SU-DHL-6 (cell line): ENCODE data around the gene ARNT2.

Source experiments
- H2AFZ ChIP-seq: fragments of 200-600 bp; sonication (generic); 2 replicates; pipeline ENCODE4 v1.6.1; 2014; ENCODE audit warnings: low read depth, mild to moderate bottlenecking, moderate library complexity, mixed read lengths, antibody characterized with exemption, low read length; ENCODE audit not compliant: severe bottlenecking
- H3F3A ChIP-seq: fragments of 200-600 bp; shearing (Covaris generic); 2 replicates; pipeline ENCODE4 v1.6.0; 2016; ENCODE audit warnings: antibody characterized with exemption, mild to moderate bottlenecking; ENCODE audit not compliant: insufficient read depth
- H3K27ac ChIP-seq: fragments of 200-600 bp; sonication (generic); 2 replicates; pipeline ENCODE4 v1.5.1; 2016; ENCODE audit warnings: low read depth, mild to moderate bottlenecking, low read length, moderate library complexity, mixed read lengths
- H3K27me3 ChIP-seq: fragments of 200-600 bp; sonication (generic), shearing (Covaris generic); 2 replicates; pipeline ENCODE4 v1.6.0; 2014; ENCODE audit warnings: mild to moderate bottlenecking, low read length
- H3K36me3 ChIP-seq: fragments of 200-600 bp; sonication (generic); 2 replicates; pipeline ENCODE4 v1.6.1; 2014; ENCODE audit warnings: mild to moderate bottlenecking, low read length, mixed read lengths
- H3K4me2 ChIP-seq: fragments of 300-600, 200-600 bp; shearing (Covaris generic), sonication (generic); 2 replicates; pipeline ENCODE4 v1.6.0; 2014; ENCODE audit warnings: low read length, low read depth, mild to moderate bottlenecking; ENCODE audit not compliant: poor library complexity, severe bottlenecking
- H3K4me3 ChIP-seq: fragments of 200-600 bp; sonication (generic); 2 replicates; pipeline ENCODE4 v1.5.1; 2014; ENCODE audit warnings: antibody characterized with exemption, low read length, mild to moderate bottlenecking, mixed read lengths; ENCODE audit not compliant: insufficient read depth, poor library complexity, severe bottlenecking
- H3K79me2 ChIP-seq: fragments of 200-600 bp; sonication (generic); 2 replicates; pipeline ENCODE4 v1.6.1; 2014; ENCODE audit warnings: mild to moderate bottlenecking, low read length, moderate library complexity; ENCODE audit not compliant: insufficient read depth
- H3K9ac ChIP-seq: fragments of 200-600 bp; sonication (generic); 2 replicates; pipeline ENCODE4 v1.7.0; 2014; ENCODE audit warnings: mild to moderate bottlenecking, low read length
- H3K9me2 ChIP-seq: fragments of 200-600 bp; sonication (generic); replicated peaks from 2 replicates; pipeline ENCODE4 v1.6.1; 2014; ENCODE audit warnings: low read length; ENCODE audit not compliant: insufficient read depth
- H3K9me3 ChIP-seq: fragments of 200-600 bp; sonication (generic); 2 replicates; pipeline ENCODE4 v1.6.1; 2014; ENCODE audit warnings: low read length, mixed read lengths; ENCODE audit not compliant: insufficient read depth
- H4K20me1 ChIP-seq: fragments of 200-600 bp; sonication (generic); 2 replicates; pipeline ENCODE4 v1.6.1; 2014; ENCODE audit warnings: low read depth, mild to moderate bottlenecking, antibody characterized with exemption, low read length, moderate library complexity, mixed read lengths
- CTCF ChIP-seq: fragments of 200-600 bp; sonication (generic); IDR thresholded peaks from one replicate; pipeline ENCODE4 v1.5.1; 2017; ENCODE audit warnings: antibody characterized with exemption, mild to moderate bottlenecking, low read length, moderate library complexity; ENCODE audit not compliant: insufficient read depth, poor library complexity, severe bottlenecking
- EZH2phosphoT487 ChIP-seq: fragments of 200-600 bp; sonication (generic), shearing (Covaris generic); conservative IDR thresholded peaks from 2 replicates; pipeline ENCODE4 v1.6.1; 2018; ENCODE audit warnings: mild to moderate bottlenecking, antibody characterized with exemption, low read length, moderate library complexity, mixed read lengths

The ARNT2 gene

DNA sequence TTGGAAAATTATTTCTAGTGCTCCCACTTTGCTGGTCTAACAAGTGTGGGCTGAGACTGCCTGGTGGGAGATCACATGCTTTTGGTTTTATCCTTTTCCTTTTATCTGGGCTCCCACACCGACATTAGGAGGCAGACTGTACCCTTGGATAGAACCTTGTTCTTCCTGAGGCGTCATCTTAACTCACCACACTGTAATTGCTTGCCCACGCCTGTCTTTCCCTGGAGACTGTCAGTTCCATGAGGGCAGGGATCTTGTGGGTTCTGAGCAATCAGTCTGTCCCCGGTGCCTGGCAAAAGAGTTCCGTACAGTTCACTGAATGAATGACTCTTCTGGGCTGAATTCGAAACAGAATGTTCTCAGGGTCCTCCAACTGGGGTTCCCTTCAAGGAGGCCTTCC, 166.4 kb downstream of the ARNT2 start:
- Histone ChIP-seq H3K79me2 (no peaks in the 10 kb centered on the region), H2AFZ (no peak overlapping the region), H3F3A (no peaks in the 10 kb centered on the region), H3K4me3 (no peak overlapping the region), H3K9ac (no peak overlapping the region), H3K27me3 (no peaks in the 10 kb centered on the region), H3K9me3 (no peaks in the 10 kb centered on the region), H3K9me2 (no peaks in the 10 kb centered on the region), H4K20me1 (no peaks in the 10 kb centered on the region), H3K36me3 (no peaks in the 10 kb centered on the region), H3K4me2 (no peak overlapping the region), H3K27ac (no peak overlapping the region)
- no peak for TF ChIP-seq EZH2phosphoT487
- no peak for TF ChIP-seq CTCF

DNA sequence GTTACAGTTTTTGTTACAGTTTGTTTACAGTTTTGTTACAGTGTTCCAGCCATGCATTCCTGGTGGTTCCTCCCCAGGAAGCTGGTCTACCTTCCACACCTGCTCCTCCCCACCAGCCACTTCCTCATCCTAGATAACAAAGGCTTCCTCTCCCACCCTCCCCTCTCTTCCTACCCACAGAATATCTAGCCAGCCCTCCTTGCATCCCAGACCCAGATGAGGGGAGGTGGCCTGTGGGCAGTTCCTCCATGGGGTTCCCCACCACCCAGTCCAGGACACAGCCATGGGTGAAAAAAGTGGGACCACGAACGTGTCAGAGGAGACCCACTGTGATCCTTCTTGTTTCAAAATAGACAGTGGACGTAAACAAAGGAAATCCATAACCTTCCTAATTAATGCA, 168.2 kb downstream of the ARNT2 start:
- H3K9ac ChIP-seq, result no peak overlapping the region
- H4K20me1 ChIP-seq, result no peaks in the 10 kb centered on the region
- H3K4me2 ChIP-seq, result no peak overlapping the region
- H3K79me2 ChIP-seq, result no peaks in the 10 kb centered on the region
- H3K27ac ChIP-seq, result no peak overlapping the region
- no peak overlapping the region for H2AFZ ChIP-seq
- H3F3A ChIP-seq, result no peaks in the 10 kb centered on the region
- no peak overlapping the region for H3K4me3 ChIP-seq
- H3K27me3 ChIP-seq, result no peaks in the 10 kb centered on the region
- H3K9me2 ChIP-seq, result no peaks in the 10 kb centered on the region
- H3K9me3 ChIP-seq, result no peaks in the 10 kb centered on the region
- TF ChIP-seq EZH2phosphoT487 (no peak), CTCF (no peak)
- no peaks in the 10 kb centered on the region for H3K36me3 ChIP-seq

- H2AFZ ChIP-seq, result no peak overlapping the region
- H3K36me3 ChIP-seq, result no peaks in the 10 kb centered on the region
- no peaks in the 10 kb centered on the region for H4K20me1 ChIP-seq
- H3K27me3 ChIP-seq, result no peaks in the 10 kb centered on the region
- no peaks in the 10 kb centered on the region for H3K9me2 ChIP-seq
- no peak overlapping the region for H3K27ac ChIP-seq
- no peaks in the 10 kb centered on the region for H3F3A ChIP-seq
- no peaks in the 10 kb centered on the region for H3K79me2 ChIP-seq
- H3K9me3 ChIP-seq, result no peaks in the 10 kb centered on the region
- TF ChIP-seq CTCF, result no peak
- TF ChIP-seq EZH2phosphoT487, result no peak
- H3K4me2 ChIP-seq, result no peak overlapping the region
- H3K4me3 ChIP-seq, result no peak overlapping the region
- no peak overlapping the region for H3K9ac ChIP-seq
Observed at GRCh38 chr15:80573606-80574005, 169.4 kb downstream of the ARNT2 start.

DNA sequence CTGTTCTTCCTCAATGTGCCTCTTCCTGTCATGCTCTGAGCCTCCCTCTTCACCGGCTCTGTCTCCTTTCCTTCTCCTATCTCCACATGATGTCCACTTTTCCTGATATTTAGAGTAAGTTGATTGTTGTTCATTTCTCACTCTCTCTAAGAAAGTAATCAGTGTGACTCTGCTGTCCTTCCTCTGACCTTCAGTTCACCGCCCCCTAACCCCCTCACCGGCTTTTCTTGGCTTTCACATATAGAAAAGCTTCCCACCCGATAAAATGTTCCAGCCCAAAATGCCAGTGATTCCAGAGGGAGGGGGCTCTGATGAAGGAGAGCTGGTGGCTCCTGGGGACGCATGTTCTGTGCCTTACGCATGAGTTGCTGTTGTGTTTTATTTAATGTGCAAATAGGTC, 170.4 kb downstream of the ARNT2 start:
- Histone ChIP-seq H3K27ac (no peak overlapping the region), H3K36me3 (no peaks in the 10 kb centered on the region), H3F3A (no peaks in the 10 kb centered on the region), H3K4me3 (no peak overlapping the region), H3K9me3 (no peaks in the 10 kb centered on the region), H3K79me2 (no peaks in the 10 kb centered on the region), H3K9ac (no peak overlapping the region), H3K27me3 (no peaks in the 10 kb centered on the region), H3K4me2 (no peak overlapping the region), H3K9me2 (no peaks in the 10 kb centered on the region), H2AFZ (no peak overlapping the region), H4K20me1 (no peaks in the 10 kb centered on the region)
- TF ChIP-seq EZH2phosphoT487 (no peak), CTCF (no peak)
